IMR-90 (cell line): ENCODE results near the gene CAPN7. TPM values are rescaled to one million over a fixed set of nuclear protein-coding genes. Genes with fewer than 3 reads are reported as not detected.

Experiments used
- ATAC-seq: fragments of 200-7000 bp; cut with Tn5 transposase; 2 replicates; pipeline ENCODE4 v1.9.1; 2020; ENCODE audit warnings: low read depth, mild to moderate bottlenecking, moderate library complexity
- BruUV-seq: library from RNA; stranded (reverse); fragments of 400-500 nt; replicated peaks from 2 replicates; lab custom pipeline; 2021; lab: Mats Ljungman, UMichigan
- CTCF ChIA-PET: fragments of 300-600 bp; formaldehyde crosslinking; extraction: SDS; loops from one replicate; lab custom pipeline; 2021; ENCODE audit warnings: antibody characterized with exemption; lab: Yijun Ruan, JAX
- POLR2A ChIA-PET: fragments of 300-600 bp; sonication (Branson Sonifier 250); formaldehyde crosslinking; loops from one replicate; lab custom pipeline; 2022; ENCODE audit warnings: antibody characterized with exemption; ENCODE audit not compliant: unreplicated experiment; lab: Charles Lee
- DNase-seq: peaks from one replicate; pipeline ENCODE4 v3.0.0; 2013
- H2AFZ ChIP-seq: replicated peaks from 2 replicates; pipeline ENCODE3; 2013; ENCODE audit warnings: low read length, mild to moderate bottlenecking; ENCODE audit not compliant: poor library complexity
- H2AK5ac ChIP-seq: 2 replicates; pipeline ENCODE4 v1.6.1; 2013; ENCODE audit warnings: low read depth, low read length, inconsistent platforms
- H2AK9ac ChIP-seq: replicated peaks from 2 replicates; pipeline ENCODE3; 2013; ENCODE audit warnings: mild to moderate bottlenecking, low read depth, low read length, moderate library complexity; ENCODE audit not compliant: poor library complexity
- H2BK120ac ChIP-seq: 2 replicates; pipeline ENCODE4 v1.6.1; 2013; ENCODE audit warnings: low read depth, low read length, inconsistent platforms
- H2BK15ac ChIP-seq: 3 replicates; pipeline ENCODE4 v1.6.1; 2013; ENCODE audit warnings: low read depth, low read length, inconsistent platforms
- H2BK20ac ChIP-seq: 2 replicates; pipeline ENCODE4 v1.6.1; 2013; ENCODE audit warnings: low read depth, mild to moderate bottlenecking, inconsistent platforms, low read length, moderate library complexity
- H2BK5ac ChIP-seq: 2 replicates; pipeline ENCODE4 v1.6.1; 2013; ENCODE audit warnings: mild to moderate bottlenecking, low read depth, low read length, inconsistent platforms; ENCODE audit not compliant: poor library complexity, severe bottlenecking
- H3K14ac ChIP-seq: replicated peaks from 2 replicates; pipeline ENCODE4 v1.6.1; 2013; ENCODE audit warnings: low read depth, low read length, inconsistent platforms
- H3K18ac ChIP-seq: 2 replicates; pipeline ENCODE4 v1.6.1; 2013; ENCODE audit warnings: low read depth, low read length, control low read depth
- H3K23ac ChIP-seq: 2 replicates; pipeline ENCODE4 v1.6.1; 2013; ENCODE audit warnings: low read depth, low read length, inconsistent platforms
- H3K27ac ChIP-seq: 2 replicates; pipeline ENCODE4 v1.5.1; 2013; ENCODE audit warnings: mild to moderate bottlenecking, control low read depth, low read length; ENCODE audit not compliant: insufficient read depth
- H3K27me3 ChIP-seq: 2 replicates; pipeline ENCODE4 v1.6.1; 2013; ENCODE audit warnings: low read length; ENCODE audit not compliant: control insufficient read depth, insufficient read depth
- H3K36me3 ChIP-seq: 2 replicates; pipeline ENCODE4 v1.6.1; 2013; ENCODE audit warnings: low read length, mixed read lengths; ENCODE audit not compliant: control insufficient read depth, insufficient read depth
- H3K4ac ChIP-seq: 2 replicates; pipeline ENCODE4 v1.6.1; 2013; ENCODE audit warnings: low read depth, low read length, inconsistent platforms
- H3K4me1 ChIP-seq: 2 replicates; pipeline ENCODE4 v1.6.1; 2013; ENCODE audit warnings: low read length, mixed read lengths; ENCODE audit not compliant: control insufficient read depth, insufficient read depth
- H3K4me2 ChIP-seq: 2 replicates; pipeline ENCODE4 v1.6.1; 2013; ENCODE audit warnings: low read depth, mild to moderate bottlenecking, control low read depth, low read length, moderate library complexity
- H3K4me3 ChIP-seq: 2 replicates; pipeline ENCODE4 v1.5.1; 2013; ENCODE audit warnings: low read depth, mild to moderate bottlenecking, control low read depth, low read length, moderate library complexity; ENCODE audit not compliant: insufficient read depth
- H3K56ac ChIP-seq: 2 replicates; pipeline ENCODE4 v1.6.1; 2013; ENCODE audit warnings: low read length, inconsistent platforms; ENCODE audit not compliant: insufficient read depth; ENCODE audit errors: extremely low read depth
- H3K79me1 ChIP-seq, 2 experiments: 2 replicates each; pipeline ENCODE4 v1.6.1; 2013; ENCODE audit warnings: low read length in 2 of 2, inconsistent platforms in 1 of 2, low read depth in 1 of 2
- H3K9ac ChIP-seq: 2 replicates; pipeline ENCODE4 v1.6.1; 2013; ENCODE audit warnings: low read depth, low read length, control low read depth
- H3K9me1 ChIP-seq: 2 replicates; pipeline ENCODE4 v1.6.1; 2013; ENCODE audit warnings: low read length, inconsistent platforms; ENCODE audit not compliant: insufficient read depth
- H3K9me3 ChIP-seq: 2 replicates; pipeline ENCODE4 v1.6.1; 2013; ENCODE audit warnings: low read length; ENCODE audit not compliant: control insufficient read depth, insufficient read depth
- H4K20me1 ChIP-seq: 2 replicates; pipeline ENCODE4 v1.6.1; 2013; ENCODE audit warnings: low read length, inconsistent platforms; ENCODE audit not compliant: insufficient read depth
- H4K5ac ChIP-seq: 2 replicates; pipeline ENCODE4 v1.6.1; 2013; ENCODE audit warnings: mild to moderate bottlenecking, low read depth, low read length, control low read depth
- H4K8ac ChIP-seq, 2 experiments: 2 replicates each; pipeline ENCODE4 v1.6.1; 2013; ENCODE audit warnings: low read depth in 2 of 2, low read length in 2 of 2, control low read depth in 1 of 2, inconsistent platforms in 1 of 2
- H4K91ac ChIP-seq: 2 replicates; pipeline ENCODE4 v1.6.1; 2013; ENCODE audit warnings: low read depth, low read length, inconsistent platforms; ENCODE audit not compliant: insufficient read depth
- CEBPB ChIP-seq: IDR thresholded peaks from 2 replicates; pipeline ENCODE4 v1.6.1; 2012; ENCODE audit warnings: low read depth, low read length, improper control_type of control experiment
- MAFK ChIP-seq: IDR thresholded peaks from 2 replicates; pipeline ENCODE4 v1.6.1; 2012; ENCODE audit warnings: low read depth, low read length, improper control_type of control experiment
- RAD21 ChIP-seq: IDR thresholded peaks from 2 replicates; pipeline ENCODE4 v1.6.1; 2012; ENCODE audit warnings: low read length, improper control_type of control experiment
- WGBS, 2 experiments: methylation state at CpG; one replicate each; pipeline versions ENCODE4 v1.1.5 to v1.1.7; 2013; ENCODE audit warnings: missing lambda C conversion rate in 2 of 2; ENCODE audit not compliant: insufficient read length in 1 of 2; ENCODE audit errors: extremely low coverage in 2 of 2; 5-methylcytosine and 5-hydroxymethylcytosine counted together
- dilution Hi-C: fragments of 300-500 bp; cut with HindIII; formaldehyde crosslinking; loops from one replicate; pipeline ENCODE4 v1.14.3; 2018; ENCODE audit warnings: low sequenced_read_pairs; ENCODE audit not compliant: unreplicated experiment
- in situ Hi-C: fragments of 300-500 bp; cut with MboI; formaldehyde crosslinking; loops from 3 replicates; pipeline ENCODE4 v1.14.3; 2019; ENCODE audit warnings: low sequenced_read_pairs, inconsistent platforms, mixed read lengths
- intact Hi-C: fragments of 100-400 bp; cut with micrococcal nuclease; formaldehyde crosslinking; loops from 2 replicates; pipeline ENCODE4 v1.10.0; 2022
- polyA plus RNA-seq, 3 experiments: library from polyadenylated mRNA; depleted of rRNA; stranded (reverse); fragments of >200 nt; gene quantifications; 2 replicates each; pipeline ENCODE4 v1.2.3, GENCODE V29; 2012; ENCODE audit warnings: low replicate concordance in 1 of 3
- total RNA-seq: library from RNA; depleted of rRNA; stranded (reverse); fragments of >200 nt; gene quantifications from 2 replicates; pipeline ENCODE4 v1.2.3, GENCODE V29; 2012

The CAPN7 gene
- total and polyA plus RNA-seq, 2 of the 4 experiments (the other 2 are of a cell fraction), result 14.5 to 21.3 TPM

DNA sequence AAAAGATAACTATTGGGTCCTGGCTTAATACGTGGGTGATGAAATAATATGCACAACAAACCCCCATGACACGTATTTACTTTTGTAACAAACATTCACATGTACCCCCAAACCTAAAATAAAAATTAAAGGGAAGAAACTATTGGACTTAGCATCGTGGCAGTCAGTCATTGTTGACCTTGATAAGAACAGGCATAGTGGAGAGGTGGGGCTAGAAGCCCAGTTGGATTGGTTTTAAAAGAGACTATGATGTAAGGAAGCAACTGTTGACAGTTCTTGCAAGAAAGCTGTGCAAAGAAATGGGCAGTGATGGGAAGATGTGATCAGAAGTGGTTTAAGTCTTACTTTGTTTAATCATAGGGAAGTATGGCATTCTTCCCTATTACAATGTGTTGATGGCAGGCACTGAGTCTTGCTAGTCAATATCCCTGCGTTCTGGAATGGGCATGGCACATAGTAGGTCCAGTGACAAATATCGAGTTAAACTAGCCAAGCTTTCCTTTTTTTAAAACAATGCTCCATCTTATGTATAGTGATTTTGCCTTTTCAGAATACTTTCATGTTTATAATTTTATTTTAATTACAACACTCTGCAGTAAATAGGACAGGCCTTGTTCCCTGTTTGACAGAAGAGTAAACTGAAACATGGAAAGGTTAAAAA lies 37.9 kb downstream of the CAPN7 start:
- ATAC-seq, result no peak
- Histone ChIP-seq H3K27me3 (no peaks in the 10 kb centered on the region), H2AK9ac (no peak overlapping the region), H2AK5ac (no peak overlapping the region), H4K8ac (no peak overlapping the region), H3K9me1 (no peaks in the 10 kb centered on the region), H3K4me2 (no peak overlapping the region), H3K9me3 (no peaks in the 10 kb centered on the region), H4K91ac (no peak overlapping the region), H2BK5ac (no peak overlapping the region), H2BK20ac (no peak overlapping the region), H3K79me1 (no peaks in the 10 kb centered on the region; a peak in 1 of 4 replicates), H4K20me1 (no peaks in the 10 kb centered on the region), H2AFZ (no peak overlapping the region), H3K4me1 (no peaks in the 10 kb centered on the region), H3K36me3 (peaks cover 31% of the 10 kb centered on the region), H4K5ac (no peak overlapping the region), H3K14ac (no peak overlapping the region), H3K4ac (no peak overlapping the region), H3K27ac (no peak overlapping the region), H3K4me3 (no peak overlapping the region), H3K23ac (no peak overlapping the region), H3K18ac (no peak overlapping the region), H2BK15ac (no peak overlapping the region), H3K9ac (no peak overlapping the region), H3K56ac (no peak overlapping the region), H2BK120ac (no peak overlapping the region)
- in situ Hi-C loops, result loop anchor here (25.0 kb wide), 1 partner anchor 443 kb away; no protein-coding TSS in a partner anchor
- TF ChIP-seq MAFK (no peak), RAD21 (no peak), CEBPB (no peak)
- DNase-seq, result no peak
- no TSS peak for BruUV-seq
- intact Hi-C loops, result no loop called here
- POLR2A ChIA-PET, result no interaction called here
- 100% methylated on average over 1 of the region's 5 CpGs; no CpG with 5 or more reads in 1 of the 2 experiments for WGBS, 2 experiments
- CTCF ChIA-PET, result no interaction called here
- dilution Hi-C loops, result no loop called here
